HG02938 (cell line): Measurements from ENCODE around the gene TRAPPC8.
"Not testable (repeated sequence)": the region's sequence is repeated elsewhere in the genome, so short reads cannot be mapped to it uniquely, and the experiment has no call there.

Experiments
- ATAC-seq: cut with Tn5 transposase; IDR thresholded peaks from one replicate; pipeline ENCODE4 v1.9.1; 2021; ENCODE audit warnings: mild to moderate bottlenecking, moderate library complexity; ENCODE audit not compliant: unreplicated experiment

TRAPPC8 gene, protein sequence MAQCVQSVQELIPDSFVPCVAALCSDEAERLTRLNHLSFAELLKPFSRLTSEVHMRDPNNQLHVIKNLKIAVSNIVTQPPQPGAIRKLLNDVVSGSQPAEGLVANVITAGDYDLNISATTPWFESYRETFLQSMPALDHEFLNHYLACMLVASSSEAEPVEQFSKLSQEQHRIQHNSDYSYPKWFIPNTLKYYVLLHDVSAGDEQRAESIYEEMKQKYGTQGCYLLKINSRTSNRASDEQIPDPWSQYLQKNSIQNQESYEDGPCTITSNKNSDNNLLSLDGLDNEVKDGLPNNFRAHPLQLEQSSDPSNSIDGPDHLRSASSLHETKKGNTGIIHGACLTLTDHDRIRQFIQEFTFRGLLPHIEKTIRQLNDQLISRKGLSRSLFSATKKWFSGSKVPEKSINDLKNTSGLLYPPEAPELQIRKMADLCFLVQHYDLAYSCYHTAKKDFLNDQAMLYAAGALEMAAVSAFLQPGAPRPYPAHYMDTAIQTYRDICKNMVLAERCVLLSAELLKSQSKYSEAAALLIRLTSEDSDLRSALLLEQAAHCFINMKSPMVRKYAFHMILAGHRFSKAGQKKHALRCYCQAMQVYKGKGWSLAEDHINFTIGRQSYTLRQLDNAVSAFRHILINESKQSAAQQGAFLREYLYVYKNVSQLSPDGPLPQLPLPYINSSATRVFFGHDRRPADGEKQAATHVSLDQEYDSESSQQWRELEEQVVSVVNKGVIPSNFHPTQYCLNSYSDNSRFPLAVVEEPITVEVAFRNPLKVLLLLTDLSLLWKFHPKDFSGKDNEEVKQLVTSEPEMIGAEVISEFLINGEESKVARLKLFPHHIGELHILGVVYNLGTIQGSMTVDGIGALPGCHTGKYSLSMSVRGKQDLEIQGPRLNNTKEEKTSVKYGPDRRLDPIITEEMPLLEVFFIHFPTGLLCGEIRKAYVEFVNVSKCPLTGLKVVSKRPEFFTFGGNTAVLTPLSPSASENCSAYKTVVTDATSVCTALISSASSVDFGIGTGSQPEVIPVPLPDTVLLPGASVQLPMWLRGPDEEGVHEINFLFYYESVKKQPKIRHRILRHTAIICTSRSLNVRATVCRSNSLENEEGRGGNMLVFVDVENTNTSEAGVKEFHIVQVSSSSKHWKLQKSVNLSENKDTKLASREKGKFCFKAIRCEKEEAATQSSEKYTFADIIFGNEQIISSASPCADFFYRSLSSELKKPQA (N-terminal part only)

DNA sequence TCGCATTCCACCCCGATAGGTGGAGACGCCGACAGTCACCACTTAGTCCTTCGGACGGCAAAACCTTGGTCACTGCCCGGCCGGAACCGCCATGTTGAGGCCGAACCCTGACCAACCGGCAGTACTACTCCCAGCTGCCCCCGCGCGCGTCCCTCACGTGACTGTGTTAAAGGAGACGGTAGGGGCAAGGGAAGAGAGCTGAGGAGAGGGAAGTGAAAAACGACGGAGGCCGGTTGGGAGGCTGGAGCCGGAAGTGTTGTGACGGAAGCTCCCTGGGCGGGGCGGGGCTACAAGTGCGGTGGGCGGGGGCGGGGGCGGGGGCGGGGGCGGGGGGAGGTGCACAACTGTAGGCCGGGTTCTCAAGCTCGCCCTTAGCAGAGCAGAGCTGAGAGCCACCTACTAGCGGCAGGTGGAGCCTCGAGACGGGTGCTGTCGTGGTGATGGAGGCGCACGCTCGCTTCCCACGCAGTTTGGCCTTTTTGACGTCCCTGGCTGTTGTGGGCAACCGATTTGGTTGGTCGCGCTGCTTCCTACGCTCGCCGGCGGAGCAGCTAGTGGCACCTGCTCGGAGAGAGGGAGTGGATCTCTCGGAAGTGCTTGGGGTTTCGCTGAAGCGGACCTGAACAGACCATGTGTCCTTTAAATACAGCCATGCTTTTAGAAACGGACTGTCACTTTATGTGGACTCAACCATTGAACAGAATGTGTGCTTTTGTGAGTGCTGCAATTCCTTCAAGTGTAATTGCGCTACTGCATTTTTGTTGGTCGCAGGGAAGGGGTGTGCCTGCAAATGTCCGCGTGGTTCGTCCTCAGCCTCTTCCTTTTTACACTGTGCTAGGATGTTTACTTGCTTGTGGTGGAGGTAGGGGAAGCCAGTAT is at the start of gene TRAPPC8:
Gene TRAPPC8, minus strand, starts transcription at position 130 of the 879 bp plus-strand sequence. CDS start 364 bp downstream, outside the sequence.
- ATAC-seq, result peak; percentile 80

DNA sequence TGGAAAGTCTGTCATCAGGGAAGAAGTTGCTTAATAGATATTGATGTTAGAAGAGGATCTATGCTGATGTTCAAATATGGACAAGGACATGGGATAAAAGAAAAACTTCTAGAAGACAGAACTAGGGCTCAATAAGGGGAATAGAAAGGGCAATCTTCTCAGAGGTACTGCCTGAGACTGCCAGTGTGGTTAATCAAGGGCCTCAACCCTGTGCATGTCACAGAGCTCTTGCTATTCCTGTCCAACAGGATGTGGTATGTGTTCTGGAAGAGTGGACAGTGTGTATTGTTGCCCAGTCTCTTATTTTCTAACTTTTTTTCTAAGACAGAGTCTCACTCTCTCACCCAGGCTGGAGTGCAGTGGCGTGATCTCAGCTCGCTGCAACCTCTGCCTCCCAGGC is 47.9 kb upstream of the TRAPPC8 start:
- ATAC-seq, result peak; percentile 99

DNA sequence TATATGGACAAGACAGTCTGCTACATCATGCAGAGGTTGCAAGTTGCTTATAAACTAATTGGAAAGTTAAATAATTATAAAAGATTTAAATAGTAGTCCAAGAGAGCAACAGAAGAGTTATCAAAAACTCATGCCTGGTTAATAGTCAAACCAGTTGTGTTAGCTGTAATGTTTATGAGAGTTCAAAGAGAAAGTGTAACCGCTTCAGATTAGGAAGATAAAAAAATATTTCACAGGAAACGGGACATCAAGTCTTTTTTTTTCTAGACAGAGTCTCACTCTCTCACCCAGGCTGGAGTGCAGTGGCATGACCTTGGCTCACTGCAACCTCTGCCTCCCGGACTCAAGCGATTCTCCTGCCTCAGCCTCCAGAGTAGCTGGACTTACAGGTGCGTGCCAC is 41.0 kb upstream of the TRAPPC8 start:
- no peak for ATAC-seq

DNA sequence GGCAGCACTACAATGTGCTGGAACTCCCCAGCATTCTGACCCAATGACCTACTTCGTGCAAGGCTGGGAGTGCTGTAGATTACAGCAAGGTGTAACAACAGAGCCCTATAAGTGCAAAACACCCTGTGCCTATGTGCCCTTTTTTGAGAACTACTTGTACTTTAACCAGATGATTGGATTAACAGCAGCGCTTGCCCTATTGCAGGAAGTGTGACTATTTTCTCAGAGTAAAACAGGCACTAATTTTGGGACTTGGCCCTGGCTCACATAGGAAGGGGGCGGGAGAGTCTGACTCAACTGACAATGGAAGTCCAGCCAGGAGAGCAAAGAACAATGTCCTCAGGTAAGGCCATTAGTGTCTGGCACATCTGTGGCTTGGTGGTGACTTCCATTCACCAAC is 40.1 kb upstream of the TRAPPC8 start:
- ATAC-seq, result no peak

DNA sequence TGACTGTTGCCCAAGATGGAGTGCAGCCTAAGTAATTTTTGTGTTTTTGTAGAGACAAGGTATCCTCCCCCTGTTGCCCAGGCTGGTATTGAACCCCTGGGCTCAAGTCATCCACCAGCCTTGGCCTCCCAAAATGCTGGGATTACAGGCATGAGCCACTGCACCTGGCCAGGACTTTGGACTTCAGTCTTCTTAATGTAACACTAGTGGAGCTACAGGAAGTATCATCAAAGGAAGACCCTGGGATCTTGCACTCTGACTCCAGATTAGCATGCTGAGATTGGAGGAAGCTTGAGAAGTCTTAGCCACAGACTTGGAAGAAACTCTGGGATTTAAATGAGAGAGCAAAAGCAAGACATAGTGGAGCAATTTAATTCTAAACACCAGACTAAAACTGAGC is 37.9 kb upstream of the TRAPPC8 start:
- ATAC-seq, result no peak

DNA sequence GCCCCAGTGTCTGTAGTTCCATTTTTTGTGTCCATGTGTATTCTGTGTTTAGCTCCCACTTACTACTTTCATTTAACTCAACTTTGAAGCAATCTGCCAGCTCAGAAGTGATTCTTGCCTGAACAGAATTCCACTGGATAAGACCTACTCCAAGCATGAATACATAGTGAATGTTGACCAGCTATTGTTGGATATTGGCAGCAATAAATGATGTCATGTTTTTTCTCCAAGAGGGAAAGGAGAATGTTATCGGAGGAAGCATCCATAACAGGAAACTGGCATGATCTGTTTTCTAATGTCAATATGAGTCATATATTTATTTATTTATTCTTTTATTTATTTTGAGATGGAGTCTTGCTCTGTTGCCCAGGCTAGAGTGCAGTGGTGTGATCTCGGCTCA is 36.8 kb upstream of the TRAPPC8 start:
- no peak for ATAC-seq

DNA sequence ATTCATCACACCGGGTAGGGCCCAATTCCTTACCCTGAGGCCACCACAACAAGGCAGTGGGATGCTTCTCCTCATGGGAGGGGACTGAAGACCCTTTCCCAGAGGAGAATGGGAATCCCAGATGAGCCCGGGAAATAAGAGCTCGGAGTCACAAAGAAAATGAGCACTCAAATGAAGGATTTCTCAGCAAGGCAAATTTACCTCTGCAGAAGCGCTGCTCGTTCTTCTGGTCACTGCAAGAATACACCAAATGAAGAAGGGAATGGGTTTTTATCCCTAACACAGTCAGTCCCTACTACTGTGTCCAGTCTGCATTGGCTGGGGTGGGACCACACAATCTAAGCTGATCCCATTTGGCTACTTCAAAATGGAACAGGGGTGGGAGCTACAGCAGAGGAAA is 35.7 kb upstream of the TRAPPC8 start:
- no peak for ATAC-seq

DNA sequence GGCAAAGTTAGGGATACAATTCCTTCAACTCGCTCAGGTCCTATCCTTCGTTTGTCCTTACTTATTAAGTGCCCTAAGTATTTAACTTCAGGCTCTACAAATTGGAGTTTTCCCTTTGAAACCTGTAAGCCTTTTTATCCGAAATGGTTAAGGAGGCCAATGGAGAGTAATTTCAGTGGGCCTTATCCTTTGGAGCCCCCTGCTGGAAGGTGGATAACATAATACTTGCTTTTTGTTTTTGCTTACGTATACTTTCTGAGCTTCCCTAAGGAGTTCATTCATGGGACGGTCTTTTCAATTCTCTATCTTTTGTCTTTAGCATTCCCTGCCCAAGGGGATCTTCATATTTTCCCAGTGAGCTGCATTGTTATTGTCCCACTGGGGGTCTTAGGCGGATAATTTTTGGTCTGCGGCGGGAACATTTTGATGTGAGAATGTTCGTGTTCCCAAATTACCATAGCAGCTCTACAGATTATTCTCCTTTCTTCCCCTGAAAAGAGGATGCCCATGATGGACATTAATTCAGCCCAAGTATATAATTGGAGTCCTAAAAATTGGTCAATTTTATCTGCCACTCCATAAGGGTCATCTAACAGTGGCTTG is 34.4 kb upstream of the TRAPPC8 start:
- ATAC-seq, result no peak

DNA sequence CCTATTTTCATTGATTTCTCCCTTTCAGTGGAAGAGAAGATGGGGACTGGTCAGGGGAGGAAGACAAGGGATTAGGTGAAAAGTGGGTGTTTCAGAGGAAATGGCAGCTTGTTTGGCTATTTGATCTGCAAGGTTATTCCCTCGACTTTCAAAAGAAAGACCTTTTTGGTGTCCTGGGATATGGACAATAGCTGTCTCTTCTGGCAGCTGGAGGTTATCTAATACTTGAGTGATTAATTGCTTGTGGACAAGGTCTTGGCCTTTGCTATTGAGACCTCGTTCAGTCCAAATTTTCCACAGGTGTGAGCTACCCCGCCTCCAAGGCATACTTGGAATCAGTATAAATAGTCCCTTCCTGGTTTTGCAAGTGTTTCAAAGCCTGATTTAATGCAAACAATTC is 33.3 kb upstream of the TRAPPC8 start:
- ATAC-seq, result no peak

DNA sequence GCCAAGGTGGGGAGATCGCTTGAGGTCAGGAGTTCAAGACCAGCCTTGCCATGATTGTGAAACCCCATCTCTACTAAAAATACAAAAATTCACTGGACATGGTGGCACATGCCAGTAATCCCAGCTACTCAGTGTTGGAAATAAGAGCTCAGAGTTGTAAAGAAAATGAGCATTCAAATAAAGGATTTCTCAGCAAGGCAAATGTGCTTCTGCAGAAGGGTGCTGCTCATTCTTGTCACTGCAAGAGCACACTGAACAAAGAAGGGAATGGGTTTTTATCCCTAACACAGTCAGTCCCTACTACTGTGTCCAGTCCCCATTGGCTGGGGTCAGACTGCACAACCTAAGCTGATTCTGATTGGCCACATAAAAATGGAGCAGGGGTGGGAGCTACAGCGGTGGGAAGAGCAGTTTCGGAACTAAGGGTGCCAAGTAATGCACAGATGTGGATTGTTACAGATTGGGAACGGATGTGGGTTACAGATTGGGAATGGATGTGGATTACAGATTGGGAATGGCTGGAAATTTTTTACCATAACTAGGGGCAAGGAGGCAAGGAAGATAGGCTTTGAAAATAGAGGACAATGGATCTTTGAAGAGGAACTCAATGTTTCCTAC is 31.1 kb upstream of the TRAPPC8 start:
- no peak for ATAC-seq

DNA sequence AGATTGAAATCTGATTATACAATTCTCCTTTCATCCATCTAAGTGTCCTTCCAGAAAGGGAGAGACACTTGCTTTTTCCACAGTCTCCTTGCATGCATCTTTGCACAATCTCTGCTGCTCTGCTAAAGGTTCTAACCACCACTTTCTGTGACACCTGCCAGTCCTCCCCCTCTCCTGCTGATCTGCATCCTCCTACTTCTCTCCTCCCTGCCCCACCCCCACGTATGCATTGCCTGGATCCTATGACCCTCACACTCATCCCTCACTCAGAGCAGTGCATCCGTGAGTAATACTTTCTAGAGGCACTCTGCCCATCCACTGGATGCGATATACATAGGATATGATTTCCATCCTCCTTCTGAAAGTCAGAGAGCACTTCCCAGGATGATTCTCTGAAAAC is 27.7 kb upstream of the TRAPPC8 start:
- no peak for ATAC-seq

DNA sequence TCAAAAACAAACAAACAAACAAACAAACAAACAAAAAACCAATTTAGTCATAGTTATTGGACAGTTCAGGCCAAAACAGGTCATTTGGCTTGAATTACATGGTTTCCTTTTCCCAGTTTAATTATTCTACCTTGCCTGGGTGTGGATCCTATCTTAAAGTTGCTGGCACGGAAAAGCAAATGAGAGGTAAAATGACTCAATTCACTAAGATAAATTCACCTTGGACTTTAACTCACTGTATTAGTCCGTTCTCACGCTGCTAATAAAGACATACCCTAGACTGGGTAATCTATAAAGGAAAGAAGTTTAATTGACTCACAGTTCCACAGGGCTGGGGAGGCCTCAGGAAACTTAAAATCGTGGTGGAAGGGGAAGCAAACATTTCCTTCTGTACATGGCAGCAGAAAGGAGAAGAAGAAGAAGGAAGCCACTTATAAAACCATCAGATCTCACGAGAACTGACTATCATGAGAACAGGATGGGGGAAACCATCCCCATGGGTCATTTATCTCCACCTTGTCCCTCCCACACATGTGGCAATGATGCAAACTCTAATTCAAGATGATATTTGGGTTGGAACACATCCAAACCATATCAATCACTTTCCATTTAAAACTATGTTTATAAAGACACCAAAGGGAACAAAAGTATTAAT is 22.5 kb upstream of the TRAPPC8 start:
- no peak for ATAC-seq

DNA sequence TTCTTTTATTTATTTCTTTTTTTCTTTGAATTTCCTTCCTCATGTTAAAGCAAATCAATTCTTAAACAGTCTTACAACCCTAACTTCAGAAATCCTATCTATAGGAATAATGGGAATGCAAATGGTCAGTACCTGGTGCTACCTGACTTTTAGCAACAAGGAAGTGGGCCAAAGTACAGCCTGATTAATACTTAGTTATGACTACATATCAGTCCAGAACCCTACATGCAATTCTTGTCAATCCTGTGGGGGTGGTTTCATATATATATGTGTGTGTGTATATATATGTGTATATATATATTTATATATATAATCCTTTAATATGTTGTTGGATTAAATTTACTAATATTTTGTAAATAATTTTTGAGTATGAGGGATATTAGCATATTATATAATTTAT is 14.8 kb upstream of the TRAPPC8 start:
- no peak for ATAC-seq

DNA sequence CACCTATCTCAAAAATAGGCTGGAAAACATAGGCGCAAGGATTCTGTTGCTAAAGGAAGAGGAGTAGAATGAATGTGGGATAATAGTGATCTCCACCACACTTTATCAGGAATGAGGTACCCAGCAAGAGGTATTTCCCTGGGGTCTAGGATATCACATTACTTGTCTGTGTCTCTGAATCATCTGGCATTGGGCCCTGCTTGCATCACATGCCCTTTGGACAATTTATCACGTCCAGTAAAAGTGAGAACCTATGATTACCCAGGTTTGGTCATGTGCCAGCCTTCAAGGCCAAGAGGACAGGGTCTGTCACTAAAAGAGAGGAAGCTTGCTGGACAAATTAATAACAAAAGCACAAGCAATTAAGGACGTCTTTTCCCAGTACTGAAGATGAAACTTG is 11.4 kb upstream of the TRAPPC8 start:
- ATAC-seq, result no peak

DNA sequence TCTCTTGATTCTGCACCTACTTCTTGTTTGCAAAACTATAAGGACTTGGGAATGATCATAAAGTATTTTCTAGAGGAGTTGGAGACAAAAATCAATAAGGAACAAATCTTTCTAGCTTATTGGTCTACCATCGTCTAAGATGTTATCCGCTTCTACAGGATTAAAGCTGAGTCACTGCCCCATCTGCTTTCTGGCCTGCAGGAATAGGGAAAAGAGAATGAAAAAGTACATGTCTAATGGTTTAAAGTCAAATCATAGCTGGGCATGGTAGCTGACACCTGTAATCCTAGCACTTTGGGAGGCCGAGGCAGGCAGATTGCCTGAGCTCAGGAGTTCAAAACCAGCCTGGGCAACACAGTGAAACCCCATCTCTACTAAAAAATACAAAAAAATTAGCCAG is 10.8 kb upstream of the TRAPPC8 start:
- ATAC-seq, result not testable (repeated sequence)

DNA sequence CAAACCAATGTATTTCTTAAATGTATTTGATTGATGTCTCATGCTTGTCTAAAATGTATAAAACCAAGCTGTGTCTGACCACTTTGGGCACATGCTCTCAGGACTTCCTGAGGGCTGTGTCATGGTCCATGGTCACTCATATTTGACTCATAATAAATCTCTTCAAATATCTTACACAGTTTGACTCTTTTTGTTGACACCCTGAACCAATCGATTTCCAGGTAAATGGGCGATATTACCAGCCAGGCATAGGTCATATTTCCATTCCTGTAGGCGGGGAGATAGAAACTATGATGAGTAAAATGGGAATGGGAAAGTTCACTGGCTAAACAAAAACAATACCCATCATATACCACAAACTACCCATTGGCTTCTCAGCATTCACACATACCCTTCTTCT is 9.3 kb upstream of the TRAPPC8 start:
- ATAC-seq, result no peak

DNA sequence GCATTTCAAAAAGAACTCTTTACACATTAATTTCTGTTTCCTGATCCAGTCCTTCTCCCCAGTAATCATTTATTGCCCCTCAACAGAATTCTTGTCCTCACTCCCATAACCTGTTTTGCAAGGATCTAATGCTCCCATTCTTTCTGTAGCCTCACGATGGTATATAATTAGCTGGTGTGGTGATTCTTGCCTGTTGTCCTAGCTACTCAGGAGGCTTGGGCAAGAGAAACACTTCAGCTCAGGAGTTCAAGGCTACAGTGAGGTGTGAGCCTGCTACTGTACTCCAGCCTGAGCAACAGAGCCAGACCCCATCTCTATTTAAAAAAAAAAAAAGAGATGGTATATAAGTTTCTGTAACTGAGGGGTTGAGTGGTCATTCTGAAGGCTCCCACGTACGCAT is 7.7 kb upstream of the TRAPPC8 start:
- ATAC-seq, result no peak

DNA sequence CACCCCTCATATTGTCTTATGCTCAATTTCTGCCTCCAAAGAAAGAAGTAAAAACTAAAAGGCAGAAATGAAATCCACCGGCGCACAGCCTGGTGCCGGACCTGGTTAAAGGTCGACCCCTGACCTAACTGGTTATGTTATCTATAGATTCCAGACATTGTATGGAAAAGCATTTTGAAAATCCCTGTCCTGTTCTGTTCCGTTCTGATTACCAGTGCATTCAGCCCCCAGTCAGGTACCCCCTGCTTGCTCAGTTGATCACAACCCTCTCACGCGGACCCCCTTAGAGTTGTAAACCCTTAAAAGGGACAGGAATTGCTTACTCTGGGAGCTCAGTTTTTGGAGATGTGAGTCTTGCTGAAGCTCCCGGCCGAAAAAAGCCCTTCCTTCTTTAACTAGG is 5.4 kb upstream of the TRAPPC8 start:
- not testable (repeated sequence) for ATAC-seq
